ENCODE results near the gene NIT1. TPM values are rescaled to one million over a fixed set of nuclear protein-coding genes. Genes with fewer than 3 reads are reported as not detected.

NIT1 gene
- total RNA-seq, 4 donors from 2014 or later: 36.4 to 50.4 (median 47.9) TPM

DNA sequence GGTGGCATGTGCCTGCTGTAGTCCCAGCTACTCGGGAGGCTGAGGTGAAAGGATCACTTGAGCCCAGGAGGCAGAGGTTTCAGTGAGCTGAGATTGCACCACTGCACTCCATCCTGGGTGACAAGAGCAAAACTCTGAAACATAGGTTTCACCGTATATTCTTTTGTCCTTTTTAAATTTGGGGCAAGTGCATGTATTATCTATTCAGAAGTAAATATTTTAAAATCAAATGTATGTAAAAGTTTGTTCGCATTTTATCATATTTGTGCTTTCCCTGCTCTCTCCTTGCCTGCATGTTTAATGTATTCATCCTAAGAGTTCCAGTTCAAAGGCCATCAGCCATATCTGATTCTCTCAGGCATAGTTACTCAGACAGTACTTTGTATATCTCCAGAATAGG lies 27.9 kb downstream of the NIT1 start:
- intact Hi-C loops (cut with DNase I): no loop called here
- no peaks in the 10 kb centered on the region for H3K9me3 ChIP-seq
- DNase-seq: no peak
- no peak overlapping the region for H3K4me3 ChIP-seq (replicated peaks in 1 of 3)
- WGBS, 2 donors: 83 to 84% methylated on average over 3 of the region's 3 CpGs
- no peaks in the 10 kb centered on the region for H3K27me3 ChIP-seq
- no peaks in the 10 kb centered on the region for H3K4me1 ChIP-seq
- no peak for TF ChIP-seq POLR2A (IDR thresholded peaks at IDR 0.05)
- TF ChIP-seq, protein P1, sequence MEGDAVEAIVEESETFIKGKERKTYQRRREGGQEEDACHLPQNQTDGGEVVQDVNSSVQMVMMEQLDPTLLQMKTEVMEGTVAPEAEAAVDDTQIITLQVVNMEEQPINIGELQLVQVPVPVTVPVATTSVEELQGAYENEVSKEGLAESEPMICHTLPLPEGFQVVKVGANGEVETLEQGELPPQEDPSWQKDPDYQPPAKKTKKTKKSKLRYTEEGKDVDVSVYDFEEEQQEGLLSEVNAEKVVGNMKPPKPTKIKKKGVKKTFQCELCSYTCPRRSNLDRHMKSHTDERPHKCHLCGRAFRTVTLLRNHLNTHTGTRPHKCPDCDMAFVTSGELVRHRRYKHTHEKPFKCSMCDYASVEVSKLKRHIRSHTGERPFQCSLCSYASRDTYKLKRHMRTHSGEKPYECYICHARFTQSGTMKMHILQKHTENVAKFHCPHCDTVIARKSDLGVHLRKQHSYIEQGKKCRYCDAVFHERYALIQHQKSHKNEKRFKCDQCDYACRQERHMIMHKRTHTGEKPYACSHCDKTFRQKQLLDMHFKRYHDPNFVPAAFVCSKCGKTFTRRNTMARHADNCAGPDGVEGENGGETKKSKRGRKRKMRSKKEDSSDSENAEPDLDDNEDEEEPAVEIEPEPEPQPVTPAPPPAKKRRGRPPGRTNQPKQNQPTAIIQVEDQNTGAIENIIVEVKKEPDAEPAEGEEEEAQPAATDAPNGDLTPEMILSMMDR (IDR thresholded peaks at IDR 0.05): no peak
- no peak overlapping the region for H3K27ac ChIP-seq
- H3K36me3 ChIP-seq: no peaks in the 10 kb centered on the region

DNA sequence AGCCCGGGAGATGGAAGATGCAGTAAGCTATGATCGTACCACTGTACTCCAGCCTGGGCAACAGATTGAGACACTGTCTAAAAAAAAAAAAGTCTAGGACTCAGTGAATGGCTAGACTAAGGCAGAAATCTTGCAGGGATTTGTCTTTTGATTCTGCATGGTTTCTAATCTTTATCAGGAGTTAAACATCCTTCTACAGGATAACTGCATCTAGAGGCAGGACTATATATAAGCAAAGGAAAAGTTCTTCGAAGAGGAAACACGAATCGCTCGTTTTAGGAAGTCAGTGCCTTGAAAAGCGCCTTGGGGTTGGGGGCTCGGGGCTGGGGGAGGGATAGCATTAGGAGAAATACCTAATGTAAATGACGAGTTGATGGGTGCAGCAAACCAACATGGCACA lies 35.3 kb downstream of the NIT1 start:
- no peak for TF ChIP-seq POLR2A (IDR thresholded peaks at IDR 0.05)
- TF ChIP-seq, protein P1 (IDR thresholded peaks at IDR 0.05): no peak
- Histone ChIP-seq H3K27ac (peak overlapping the region; percentile 83 to 96 (median 83)), H3K4me3 (replicated peaks in 1 of 3) (peak overlapping the region in 2 of 3 donors; percentile 47 to 51), H3K4me1 (peaks cover 7 to 10% of the 10 kb centered on the region in 2 donors), H3K27me3 (no peaks in the 10 kb centered on the region), H3K36me3 (peaks cover 3% of the 10 kb centered on the region in 2 donors), H3K9me3 (no peaks in the 10 kb centered on the region)
- intact Hi-C loops (cut with DNase I): no loop called here
- DNase-seq: no peak
- WGBS, 2 donors: 23 to 25% methylated on average over 9 of the region's 9 CpGs

DNA sequence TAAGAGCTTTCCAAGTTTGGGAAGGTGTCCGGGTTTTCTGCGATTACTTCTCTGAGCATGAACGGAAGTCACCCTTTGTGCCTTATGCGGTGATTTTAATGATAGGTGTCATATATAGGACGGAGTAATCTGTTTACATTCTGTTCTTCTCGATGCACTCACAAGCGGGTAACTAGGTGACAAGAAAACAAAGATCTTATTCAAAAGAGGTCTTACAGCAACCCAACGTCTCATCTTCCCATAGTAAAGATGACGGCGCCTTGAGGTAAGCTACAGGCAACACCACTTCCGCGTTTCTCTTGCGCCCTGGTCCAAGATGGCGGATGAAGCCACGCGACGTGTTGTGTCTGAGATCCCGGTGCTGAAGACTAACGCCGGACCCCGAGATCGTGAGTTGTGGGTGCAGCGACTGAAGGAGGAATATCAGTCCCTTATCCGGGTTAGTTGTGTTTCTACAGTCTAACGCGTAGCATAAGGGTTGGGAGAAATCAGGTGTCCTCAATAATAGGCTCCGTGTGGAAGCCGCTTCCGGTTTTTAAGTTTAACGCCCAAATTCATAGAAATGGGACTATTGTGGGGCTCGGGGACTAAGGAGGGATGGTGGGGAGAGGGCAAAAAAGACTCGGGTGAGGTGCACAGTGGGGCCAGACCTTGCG lies 35.9 kb downstream of the NIT1 start, which contains the start of gene UFC1:
Gene UFC1 (plus strand): TSS at position 297 of the 656 bp plus-strand sequence. CDS start 20 bp downstream, at position 317.
- WGBS, 2 donors: 1% methylated on average over 33 of the region's 33 CpGs
- H3K27me3 ChIP-seq: no peaks in the 10 kb centered on the region
- intact Hi-C loops (cut with DNase I): no loop called here
- peaks cover 7 to 12% of the 10 kb centered on the region in 2 donors for H3K4me1 ChIP-seq
- no peaks in the 10 kb centered on the region for H3K9me3 ChIP-seq
- peaks cover 3% of the 10 kb centered on the region in 2 donors for H3K36me3 ChIP-seq
- H3K27ac ChIP-seq: peak within 1 kb of the TSS; percentile 83 to 96 (median 83)
- peak; percentile 71 to 78 for DNase-seq
- peak within 1 kb of the TSS; percentile 19 to 51 (median 47) for H3K4me3 ChIP-seq (replicated peaks in 1 of 3)
- TF ChIP-seq POLR2A (IDR thresholded peaks at IDR 0.05): peak in 1 of 2 donors; percentile 50
- TF ChIP-seq, protein P1 (IDR thresholded peaks at IDR 0.05): no peak

DNA sequence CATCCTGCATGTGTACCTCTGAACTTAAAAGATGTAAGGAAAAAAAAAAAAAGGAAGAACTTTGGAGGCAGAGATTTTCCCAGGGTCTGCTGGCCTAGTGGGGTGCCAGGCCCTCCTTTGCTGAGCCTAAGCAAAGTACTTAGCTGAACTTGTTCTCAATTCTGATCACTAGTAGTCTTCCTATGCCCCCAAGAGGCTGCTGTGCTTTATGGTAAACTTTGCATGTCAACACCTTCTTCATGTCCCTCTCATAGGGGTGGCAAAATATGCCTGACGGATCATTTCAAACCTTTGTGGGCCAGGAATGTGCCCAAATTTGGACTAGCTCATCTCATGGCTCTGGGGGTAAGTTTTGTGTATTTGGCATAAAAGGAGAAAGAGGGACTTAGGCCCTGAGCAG lies 40.0 kb downstream of the NIT1 start:
- intact Hi-C loops (cut with DNase I): no loop called here

More for the DNA sequence above, 40.0 kb downstream of the NIT1 start:
- peaks cover 12 to 32% of the 10 kb centered on the region in 2 donors for H3K4me1 ChIP-seq
- TF ChIP-seq, protein P1 (IDR thresholded peaks at IDR 0.05): no peak
- no peak for TF ChIP-seq POLR2A (IDR thresholded peaks at IDR 0.05)
- no peak overlapping the region for H3K27ac ChIP-seq
- no peak for DNase-seq
- no peaks in the 10 kb centered on the region for H3K27me3 ChIP-seq
- peaks cover 3 to 7% of the 10 kb centered on the region in 2 donors for H3K36me3 ChIP-seq
- no peaks in the 10 kb centered on the region for H3K9me3 ChIP-seq
- no peak overlapping the region for H3K4me3 ChIP-seq (replicated peaks in 1 of 3)
- WGBS, 2 donors: 91 to 100% methylated on average over 1 of the region's 1 CpG

All from thyroid gland (tissue), 4 donors.